Measurements from ENCODE around the gene POTEG. TPM values are rescaled to one million over a fixed set of nuclear protein-coding genes. Genes with fewer than 3 reads are reported as not detected.

The POTEG gene
- total RNA-seq = not detected in 2 replicates

GRCh38 chr14:19434241-19434640 lies at the start of gene POTEG:
TSS of gene POTEG (minus strand) at chr14:19434341. CDS start at chr14:19434289, 52 bp downstream.

